CD14-positive monocyte (primary cell): ENCODE results near the gene PCOLCE2. TPM values are rescaled to one million over a fixed set of nuclear protein-coding genes. Genes with fewer than 3 reads are reported as not detected.

Experiments
- DNase-seq, 3 donors: peaks; one replicate each; pipeline ENCODE4 v3.0.0-alpha.2; 2011 to 2022
- H2AFZ ChIP-seq: 2 replicates; pipeline ENCODE4 v1.6.0; 2012; ENCODE audit warnings: mild to moderate bottlenecking, low read depth, low read length, inconsistent platforms; ENCODE audit not compliant: insufficient read depth, poor library complexity, severe bottlenecking
- H3K27ac ChIP-seq, 2 donors: 1 replicate in 1 of 2; 2 replicates in 1 of 2; pipeline ENCODE4 v1.5.1; 2012 to 2013; ENCODE audit warnings: low read length in 2 of 2, control low read depth in 1 of 2, inconsistent platforms in 1 of 2, low read depth in 1 of 2, mild to moderate bottlenecking in 1 of 2
- H3K27me3 ChIP-seq, 2 donors: one replicate each; pipeline versions ENCODE4 v1.6.0 to v1.6.1; 2011 to 2013; ENCODE audit warnings: low read length in 2 of 2; ENCODE audit not compliant: control insufficient read depth in 2 of 2, insufficient read depth in 2 of 2
- H3K36me3 ChIP-seq, 2 donors: replicated peaks in 1 of 2; 1 replicate in 1 of 2; 2 replicates in 1 of 2; pipeline versions ENCODE4 v1.5.1 to v1.6.1; 2012 to 2013; ENCODE audit warnings: low read length in 2 of 2, control low read depth in 1 of 2, inconsistent platforms in 1 of 2, mild to moderate bottlenecking in 1 of 2; ENCODE audit not compliant: insufficient read depth in 2 of 2, control insufficient read depth in 1 of 2
- H3K4me1 ChIP-seq, 2 donors: 1 replicate in 1 of 2; 2 replicates in 1 of 2; pipeline versions ENCODE4 v1.5.1 to v1.6.1; 2012 to 2013; ENCODE audit warnings: low read length in 2 of 2, control low read depth in 1 of 2, inconsistent platforms in 1 of 2, mild to moderate bottlenecking in 1 of 2, moderate library complexity in 1 of 2; ENCODE audit not compliant: insufficient read depth in 2 of 2, control insufficient read depth in 1 of 2
- H3K4me2 ChIP-seq: replicated peaks from 2 replicates; pipeline ENCODE3; 2012; ENCODE audit warnings: low read length, moderate library complexity, mild to moderate bottlenecking; ENCODE audit not compliant: poor library complexity, severe bottlenecking; ENCODE audit errors: extremely low read depth
- H3K4me3 ChIP-seq, 3 experiments: fragments of 200-600 bp in 1 of 3; sonication (generic) in 1 of 3; replicated peaks in 1 of 3; 1 replicate in 2 of 3; 2 replicates in 1 of 3; pipeline ENCODE4 v1.5.1; 2011 to 2013; ENCODE audit warnings: low read length in 3 of 3, mild to moderate bottlenecking in 3 of 3, control low read depth in 2 of 3, low read depth in 2 of 3, inconsistent platforms in 1 of 3, moderate library complexity in 1 of 3
- H3K79me2 ChIP-seq: 2 replicates; pipeline ENCODE4 v1.6.0; 2012; ENCODE audit warnings: mild to moderate bottlenecking, control low read depth, inconsistent platforms, low read length, moderate library complexity; ENCODE audit not compliant: insufficient read depth
- H3K9ac ChIP-seq: 2 replicates; pipeline ENCODE4 v1.6.0; 2017; ENCODE audit warnings: low read length, mild to moderate bottlenecking; ENCODE audit not compliant: insufficient read depth, poor library complexity, severe bottlenecking
- H3K9me3 ChIP-seq, 2 donors: replicated peaks in 1 of 2; 1 replicate in 1 of 2; 2 replicates in 1 of 2; pipeline versions ENCODE4 v1.5.1 to v1.6.1; 2012 to 2013; ENCODE audit warnings: low read length in 2 of 2, control low read depth in 1 of 2; ENCODE audit not compliant: control insufficient read depth in 1 of 2, insufficient read depth in 1 of 2
- H4K20me1 ChIP-seq: 2 replicates; pipeline ENCODE4 v1.6.0; 2012; ENCODE audit warnings: mild to moderate bottlenecking, low read length, control low read depth, moderate library complexity; ENCODE audit not compliant: insufficient read depth
- H3K27ac Mint-ChIP-seq, 7 donors: one replicate each; pipeline ENCODE4 v1.8.0; 2020; ENCODE audit warnings: mild to moderate bottlenecking in 7 of 7, mixed read lengths in 7 of 7, moderate library complexity in 6 of 7, inconsistent platforms in 2 of 7
- H3K27me3 Mint-ChIP-seq, 3 donors: one replicate each; pipeline ENCODE4 v1.8.0; 2021 to 2022; ENCODE audit warnings: low read depth in 3 of 3, mild to moderate bottlenecking in 3 of 3, mixed read lengths in 3 of 3, moderate library complexity in 3 of 3, inconsistent platforms in 1 of 3
- H3K36me3 Mint-ChIP-seq, 2 donors: one replicate each; pipeline ENCODE4 v1.8.0; 2020; ENCODE audit warnings: mixed read lengths in 2 of 2, inconsistent platforms in 1 of 2, mild to moderate bottlenecking in 1 of 2
- H3K4me1 Mint-ChIP-seq: one replicate; pipeline ENCODE4 v1.8.0; 2020; ENCODE audit warnings: mild to moderate bottlenecking, mixed read lengths
- H3K4me3 Mint-ChIP-seq, 2 donors: one replicate each; pipeline ENCODE4 v1.8.0; 2020; ENCODE audit warnings: mild to moderate bottlenecking in 2 of 2, mixed read lengths in 2 of 2, moderate library complexity in 1 of 2
- H3K9me3 Mint-ChIP-seq, 7 donors: one replicate each; pipeline ENCODE4 v1.8.0; 2020 to 2022; ENCODE audit warnings: mixed read lengths in 7 of 7, mild to moderate bottlenecking in 6 of 7, moderate library complexity in 6 of 7, inconsistent platforms in 2 of 7
- WGBS: methylation state at CpG from one replicate; pipeline ENCODE4 v1.1.5; 2013; ENCODE audit warnings: missing lambda C conversion rate; ENCODE audit not compliant: insufficient coverage; 5-methylcytosine and 5-hydroxymethylcytosine counted together
- intact Hi-C, 2 donors: fragments of 100-400 bp; cut with micrococcal nuclease; formaldehyde crosslinking; loops; one replicate each; pipeline versions ENCODE4 v1.15.0 to v1.15.1; 2023
- polyA plus RNA-seq, 3 donors: library from polyadenylated mRNA; depleted of rRNA in 1 of 3; unstranded in 2 of 3; stranded (reverse) in 1 of 3; fragments of 300-500 nt in 2 of 3; fragments of >200 nt in 1 of 3; fragmentation: Illumina TruSeq in 2 of 3; gene quantifications; 1 replicate in 2 of 3; 2 replicates in 1 of 3; pipeline ENCODE4 v1.2.3, GENCODE V29; 2012 to 2021
- TF ChIP-seq, protein P1 (sequence below): fragments of 200-600 bp; IDR thresholded peaks from one replicate; pipeline ENCODE4 v1.8.0; 2022; ENCODE audit warnings: antibody characterized with exemption, mild to moderate bottlenecking

Gene PCOLCE2
- polyA plus RNA-seq, 3 donors, result not detected

- H4K20me1 ChIP-seq, result no peaks in the 10 kb centered on the region
- peaks cover 0 to 2% (median 0%) of the 10 kb centered on the region in 7 donors for H3K9me3 Mint-ChIP-seq
- no peaks in the 10 kb centered on the region for H3K36me3 ChIP-seq
- H3K4me1 ChIP-seq, result no peaks in the 10 kb centered on the region
- no peak overlapping the region for H3K4me3 ChIP-seq
- intact Hi-C loops, result no loop called here
- H3K27ac Mint-ChIP-seq, result no peak overlapping the region
- H3K27me3 ChIP-seq, result no peaks in the 10 kb centered on the region
- WGBS, result no CpG with 5 or more reads among the region's 1 CpG
- H3K79me2 ChIP-seq, result no peaks in the 10 kb centered on the region
- no peak overlapping the region for H2AFZ ChIP-seq
- no peak for DNase-seq
- H3K4me3 Mint-ChIP-seq, result no peak overlapping the region
- H3K36me3 Mint-ChIP-seq, result no peaks in the 10 kb centered on the region
- no peaks in the 10 kb centered on the region for H3K4me1 Mint-ChIP-seq
- no peak overlapping the region for H3K9ac ChIP-seq
- H3K27me3 Mint-ChIP-seq, result peaks cover 2 to 6% (median 2%) of the 10 kb centered on the region in 3 donors
- no peaks in the 10 kb centered on the region for H3K9me3 ChIP-seq
- TF ChIP-seq, protein P1, sequence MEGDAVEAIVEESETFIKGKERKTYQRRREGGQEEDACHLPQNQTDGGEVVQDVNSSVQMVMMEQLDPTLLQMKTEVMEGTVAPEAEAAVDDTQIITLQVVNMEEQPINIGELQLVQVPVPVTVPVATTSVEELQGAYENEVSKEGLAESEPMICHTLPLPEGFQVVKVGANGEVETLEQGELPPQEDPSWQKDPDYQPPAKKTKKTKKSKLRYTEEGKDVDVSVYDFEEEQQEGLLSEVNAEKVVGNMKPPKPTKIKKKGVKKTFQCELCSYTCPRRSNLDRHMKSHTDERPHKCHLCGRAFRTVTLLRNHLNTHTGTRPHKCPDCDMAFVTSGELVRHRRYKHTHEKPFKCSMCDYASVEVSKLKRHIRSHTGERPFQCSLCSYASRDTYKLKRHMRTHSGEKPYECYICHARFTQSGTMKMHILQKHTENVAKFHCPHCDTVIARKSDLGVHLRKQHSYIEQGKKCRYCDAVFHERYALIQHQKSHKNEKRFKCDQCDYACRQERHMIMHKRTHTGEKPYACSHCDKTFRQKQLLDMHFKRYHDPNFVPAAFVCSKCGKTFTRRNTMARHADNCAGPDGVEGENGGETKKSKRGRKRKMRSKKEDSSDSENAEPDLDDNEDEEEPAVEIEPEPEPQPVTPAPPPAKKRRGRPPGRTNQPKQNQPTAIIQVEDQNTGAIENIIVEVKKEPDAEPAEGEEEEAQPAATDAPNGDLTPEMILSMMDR, result no peak
- H3K27ac ChIP-seq, result no peak overlapping the region
- no peak overlapping the region for H3K4me2 ChIP-seq
Measured at GRCh38 chr3:142913432-142913831, 24.5 kb upstream of the PCOLCE2 start.

- no peaks in the 10 kb centered on the region for H3K79me2 ChIP-seq
- no peaks in the 10 kb centered on the region for H3K4me1 ChIP-seq
- Mint-ChIP-seq H3K9me3 (peaks cover 0 to 2% (median 0%) of the 10 kb centered on the region in 7 donors), H3K4me3 (no peak overlapping the region), H3K4me1 (peaks cover under 1% of the 10 kb centered on the region), H3K27me3 (peaks cover 2 to 6% (median 2%) of the 10 kb centered on the region in 3 donors), H3K27ac (no peak overlapping the region), H3K36me3 (no peaks in the 10 kb centered on the region)
- no peak overlapping the region for H2AFZ ChIP-seq
- no peaks in the 10 kb centered on the region for H3K9me3 ChIP-seq
- intact Hi-C loops, result no loop called here
- no peaks in the 10 kb centered on the region for H4K20me1 ChIP-seq
- no peak overlapping the region for H3K4me3 ChIP-seq
- TF ChIP-seq, protein P1, result no peak
- no peaks in the 10 kb centered on the region for H3K36me3 ChIP-seq
- no peak overlapping the region for H3K9ac ChIP-seq
- 96% methylated on average over 5 of the region's 6 CpGs for WGBS
- no peak overlapping the region for H3K27ac ChIP-seq
- DNase-seq, result no peak
- H3K4me2 ChIP-seq, result no peak overlapping the region
- no peaks in the 10 kb centered on the region for H3K27me3 ChIP-seq
Measured at GRCh38 chr3:142912402-142913172, 23.7 kb upstream of the PCOLCE2 start.
